KOPT-K1 (cell line): ENCODE measurements around the gene KIAA0753.
"Not testable (repeated sequence)": the region's sequence is repeated elsewhere in the genome, so short reads cannot be mapped to it uniquely, and the experiment has no call there.

ENCODE experiments used
- H3K27ac ChIP-seq: fragments of 200-600 bp; sonication (generic); 2 replicates; pipeline ENCODE4 v1.5.1; 2016; ENCODE audit warnings: antibody characterized with exemption, mild to moderate bottlenecking, low read depth, low read length; ENCODE audit not compliant: poor library complexity, severe bottlenecking
- H3K36me3 ChIP-seq: fragments of 200-600 bp; sonication (generic); 2 replicates; pipeline ENCODE4 v1.5.1; 2017; ENCODE audit warnings: antibody characterized with exemption, mild to moderate bottlenecking, low read length, moderate library complexity; ENCODE audit not compliant: insufficient read depth
- H3K9me3 ChIP-seq: fragments of 200-600 bp; sonication (generic); 2 replicates; pipeline ENCODE4 v1.5.1; 2017; ENCODE audit warnings: antibody characterized with exemption, low read length, mild to moderate bottlenecking; ENCODE audit not compliant: insufficient read depth, poor library complexity, severe bottlenecking

Gene KIAA0753

GRCh38 chr17:6675201-6675825, 34.8 kb upstream of the KIAA0753 start:
- Histone ChIP-seq H3K36me3 (no peaks in the 10 kb centered on the region), H3K27ac (no peak overlapping the region), H3K9me3 (no peaks in the 10 kb centered on the region)

GRCh38 chr17:6674586-6674985, 34.1 kb upstream of the KIAA0753 start:
- no peaks in the 10 kb centered on the region for H3K9me3 ChIP-seq
- H3K27ac ChIP-seq: no peak overlapping the region
- no peaks in the 10 kb centered on the region for H3K36me3 ChIP-seq

- H3K9me3 ChIP-seq: no peaks in the 10 kb centered on the region
- no peaks in the 10 kb centered on the region for H3K36me3 ChIP-seq
- H3K27ac ChIP-seq: no peak overlapping the region
Observed at GRCh38 chr17:6671431-6671830, 30.9 kb upstream of the KIAA0753 start.

- Histone ChIP-seq H3K9me3 (no peaks in the 10 kb centered on the region), H3K27ac (no peak overlapping the region), H3K36me3 (no peaks in the 10 kb centered on the region)
Observed at GRCh38 chr17:6670999-6671398, 30.5 kb upstream of the KIAA0753 start.

- Histone ChIP-seq H3K36me3 (no peaks in the 10 kb centered on the region), H3K9me3 (no peaks in the 10 kb centered on the region), H3K27ac (no peak overlapping the region)
Observed at GRCh38 chr17:6670571-6670970, 30.1 kb upstream of the KIAA0753 start.

GRCh38 chr17:6669479-6670212, 29.1 kb upstream of the KIAA0753 start:
- Histone ChIP-seq H3K27ac (no peak overlapping the region), H3K9me3 (no peaks in the 10 kb centered on the region), H3K36me3 (no peaks in the 10 kb centered on the region)

- Histone ChIP-seq H3K9me3 (no peaks in the 10 kb centered on the region), H3K36me3 (no peaks in the 10 kb centered on the region), H3K27ac (no peak overlapping the region)
Observed at GRCh38 chr17:6668727-6669425, 28.4 kb upstream of the KIAA0753 start.

GRCh38 chr17:6668219-6668618, 27.7 kb upstream of the KIAA0753 start:
- H3K27ac ChIP-seq: no peak overlapping the region
- no peaks in the 10 kb centered on the region for H3K9me3 ChIP-seq
- no peaks in the 10 kb centered on the region for H3K36me3 ChIP-seq

GRCh38 chr17:6667516-6667915, 27.0 kb upstream of the KIAA0753 start:
- Histone ChIP-seq H3K27ac (no peak overlapping the region), H3K9me3 (no peaks in the 10 kb centered on the region), H3K36me3 (no peaks in the 10 kb centered on the region)

GRCh38 chr17:6666557-6666956, 26.0 kb upstream of the KIAA0753 start:
- H3K36me3 ChIP-seq: no peaks in the 10 kb centered on the region
- no peaks in the 10 kb centered on the region for H3K9me3 ChIP-seq
- no peak overlapping the region for H3K27ac ChIP-seq

GRCh38 chr17:6666077-6666521, 25.6 kb upstream of the KIAA0753 start:
- Histone ChIP-seq H3K27ac (no peak overlapping the region), H3K36me3 (no peaks in the 10 kb centered on the region), H3K9me3 (no peaks in the 10 kb centered on the region)

GRCh38 chr17:6663200-6663599, 22.7 kb upstream of the KIAA0753 start:
- H3K36me3 ChIP-seq, H3K27ac ChIP-seq, H3K9me3 ChIP-seq: not testable (repeated sequence)

- Histone ChIP-seq H3K36me3 (no peaks in the 10 kb centered on the region), H3K27ac (no peak overlapping the region), H3K9me3 (no peaks in the 10 kb centered on the region)
Observed at GRCh38 chr17:6661464-6661848, 20.9 kb upstream of the KIAA0753 start.

GRCh38 chr17:6660805-6661463, 20.4 kb upstream of the KIAA0753 start:
- H3K27ac ChIP-seq: no peak overlapping the region
- no peaks in the 10 kb centered on the region for H3K36me3 ChIP-seq
- no peaks in the 10 kb centered on the region for H3K9me3 ChIP-seq

GRCh38 chr17:6660101-6660500, 19.6 kb upstream of the KIAA0753 start:
- H3K36me3 ChIP-seq: no peaks in the 10 kb centered on the region
- no peak overlapping the region for H3K27ac ChIP-seq
- no peaks in the 10 kb centered on the region for H3K9me3 ChIP-seq
